Measurements from ENCODE around the gene MYOCOS.

DNA sequence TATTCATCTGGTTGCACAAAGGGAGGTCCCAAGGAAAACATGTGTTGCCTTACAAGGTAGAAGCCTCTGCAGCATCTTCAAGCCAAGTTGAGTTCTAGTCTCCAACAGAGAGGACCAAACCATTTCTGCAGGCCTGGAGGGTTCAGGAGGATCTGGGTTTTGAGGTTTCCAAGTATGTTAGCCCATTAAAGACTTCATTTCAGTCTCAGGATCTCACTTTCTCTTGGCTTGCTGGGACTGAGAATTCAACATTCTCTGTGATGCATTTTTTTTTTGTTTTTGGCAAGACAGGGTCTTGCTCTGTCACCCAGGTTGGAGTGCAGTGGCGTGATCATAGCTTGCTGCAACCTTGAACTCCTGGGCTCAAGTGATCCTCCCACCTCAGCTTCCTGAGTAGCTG lies 8.8 kb upstream of the MYOCOS start:
- TF ChIP-seq, protein P1, sequence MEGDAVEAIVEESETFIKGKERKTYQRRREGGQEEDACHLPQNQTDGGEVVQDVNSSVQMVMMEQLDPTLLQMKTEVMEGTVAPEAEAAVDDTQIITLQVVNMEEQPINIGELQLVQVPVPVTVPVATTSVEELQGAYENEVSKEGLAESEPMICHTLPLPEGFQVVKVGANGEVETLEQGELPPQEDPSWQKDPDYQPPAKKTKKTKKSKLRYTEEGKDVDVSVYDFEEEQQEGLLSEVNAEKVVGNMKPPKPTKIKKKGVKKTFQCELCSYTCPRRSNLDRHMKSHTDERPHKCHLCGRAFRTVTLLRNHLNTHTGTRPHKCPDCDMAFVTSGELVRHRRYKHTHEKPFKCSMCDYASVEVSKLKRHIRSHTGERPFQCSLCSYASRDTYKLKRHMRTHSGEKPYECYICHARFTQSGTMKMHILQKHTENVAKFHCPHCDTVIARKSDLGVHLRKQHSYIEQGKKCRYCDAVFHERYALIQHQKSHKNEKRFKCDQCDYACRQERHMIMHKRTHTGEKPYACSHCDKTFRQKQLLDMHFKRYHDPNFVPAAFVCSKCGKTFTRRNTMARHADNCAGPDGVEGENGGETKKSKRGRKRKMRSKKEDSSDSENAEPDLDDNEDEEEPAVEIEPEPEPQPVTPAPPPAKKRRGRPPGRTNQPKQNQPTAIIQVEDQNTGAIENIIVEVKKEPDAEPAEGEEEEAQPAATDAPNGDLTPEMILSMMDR (IDR thresholded peaks at IDR 0.05) = no peak
- TF ChIP-seq, protein P2, sequence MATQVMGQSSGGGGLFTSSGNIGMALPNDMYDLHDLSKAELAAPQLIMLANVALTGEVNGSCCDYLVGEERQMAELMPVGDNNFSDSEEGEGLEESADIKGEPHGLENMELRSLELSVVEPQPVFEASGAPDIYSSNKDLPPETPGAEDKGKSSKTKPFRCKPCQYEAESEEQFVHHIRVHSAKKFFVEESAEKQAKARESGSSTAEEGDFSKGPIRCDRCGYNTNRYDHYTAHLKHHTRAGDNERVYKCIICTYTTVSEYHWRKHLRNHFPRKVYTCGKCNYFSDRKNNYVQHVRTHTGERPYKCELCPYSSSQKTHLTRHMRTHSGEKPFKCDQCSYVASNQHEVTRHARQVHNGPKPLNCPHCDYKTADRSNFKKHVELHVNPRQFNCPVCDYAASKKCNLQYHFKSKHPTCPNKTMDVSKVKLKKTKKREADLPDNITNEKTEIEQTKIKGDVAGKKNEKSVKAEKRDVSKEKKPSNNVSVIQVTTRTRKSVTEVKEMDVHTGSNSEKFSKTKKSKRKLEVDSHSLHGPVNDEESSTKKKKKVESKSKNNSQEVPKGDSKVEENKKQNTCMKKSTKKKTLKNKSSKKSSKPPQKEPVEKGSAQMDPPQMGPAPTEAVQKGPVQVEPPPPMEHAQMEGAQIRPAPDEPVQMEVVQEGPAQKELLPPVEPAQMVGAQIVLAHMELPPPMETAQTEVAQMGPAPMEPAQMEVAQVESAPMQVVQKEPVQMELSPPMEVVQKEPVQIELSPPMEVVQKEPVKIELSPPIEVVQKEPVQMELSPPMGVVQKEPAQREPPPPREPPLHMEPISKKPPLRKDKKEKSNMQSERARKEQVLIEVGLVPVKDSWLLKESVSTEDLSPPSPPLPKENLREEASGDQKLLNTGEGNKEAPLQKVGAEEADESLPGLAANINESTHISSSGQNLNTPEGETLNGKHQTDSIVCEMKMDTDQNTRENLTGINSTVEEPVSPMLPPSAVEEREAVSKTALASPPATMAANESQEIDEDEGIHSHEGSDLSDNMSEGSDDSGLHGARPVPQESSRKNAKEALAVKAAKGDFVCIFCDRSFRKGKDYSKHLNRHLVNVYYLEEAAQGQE (IDR thresholded peaks at IDR 0.05; ENCODE audit: insufficient read depth in 1 of 2, low read depth in 2 of 2, low read length in 1 of 2) = no peak

Data from Panc1 (cell line).